Coronary artery (tissue), 2 donors: ENCODE results near the gene FRAS1.
"Not testable (repeated sequence)": the region's sequence is repeated elsewhere in the genome, so short reads cannot be mapped to it uniquely, and the experiment has no call there.

ENCODE experiments used
- DNase-seq: peaks from one replicate; pipeline ENCODE4 v3.0.0-alpha.2; 2017; ENCODE audit warnings: low spot score
- H3K27ac ChIP-seq, 2 donors: fragments of 200-600 bp; sonication (generic); one replicate each; pipeline ENCODE4 v1.5.1; 2016 to 2019
- H3K4me3 ChIP-seq: fragments of 200-600 bp; sonication (generic); 2 replicates; pipeline ENCODE4 v1.5.1; 2016; ENCODE audit warnings: mild to moderate bottlenecking, moderate library complexity
- TF ChIP-seq, protein P1 (sequence below): fragments of 200-600 bp; sonication (generic); IDR thresholded peaks from one replicate; pipeline ENCODE4 v1.5.1; 2019; ENCODE audit warnings: antibody characterized with exemption

Gene FRAS1

DNA sequence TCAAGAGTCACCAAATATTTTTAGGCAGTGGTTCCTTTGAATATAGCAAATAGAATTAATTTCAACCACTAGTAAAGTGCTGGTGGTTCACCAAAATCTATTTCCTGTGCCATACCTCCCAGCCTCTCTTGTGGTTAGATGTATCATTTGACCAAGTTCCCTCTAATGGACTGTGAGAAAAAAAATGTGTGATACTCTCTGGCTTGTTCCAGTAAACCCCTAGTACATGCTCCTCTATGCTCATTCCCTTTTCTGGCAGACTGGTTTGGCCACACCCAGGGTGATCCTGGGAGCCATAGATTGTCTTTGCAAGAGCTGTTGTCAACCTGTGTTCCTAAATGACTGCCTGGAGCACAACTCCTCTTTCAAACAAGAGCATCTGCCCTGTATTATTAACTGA lies 109.5 kb downstream of the FRAS1 start:
- no peak overlapping the region for H3K4me3 ChIP-seq
- no peak overlapping the region for H3K27ac ChIP-seq
- DNase-seq = no peak
- TF ChIP-seq, protein P1, sequence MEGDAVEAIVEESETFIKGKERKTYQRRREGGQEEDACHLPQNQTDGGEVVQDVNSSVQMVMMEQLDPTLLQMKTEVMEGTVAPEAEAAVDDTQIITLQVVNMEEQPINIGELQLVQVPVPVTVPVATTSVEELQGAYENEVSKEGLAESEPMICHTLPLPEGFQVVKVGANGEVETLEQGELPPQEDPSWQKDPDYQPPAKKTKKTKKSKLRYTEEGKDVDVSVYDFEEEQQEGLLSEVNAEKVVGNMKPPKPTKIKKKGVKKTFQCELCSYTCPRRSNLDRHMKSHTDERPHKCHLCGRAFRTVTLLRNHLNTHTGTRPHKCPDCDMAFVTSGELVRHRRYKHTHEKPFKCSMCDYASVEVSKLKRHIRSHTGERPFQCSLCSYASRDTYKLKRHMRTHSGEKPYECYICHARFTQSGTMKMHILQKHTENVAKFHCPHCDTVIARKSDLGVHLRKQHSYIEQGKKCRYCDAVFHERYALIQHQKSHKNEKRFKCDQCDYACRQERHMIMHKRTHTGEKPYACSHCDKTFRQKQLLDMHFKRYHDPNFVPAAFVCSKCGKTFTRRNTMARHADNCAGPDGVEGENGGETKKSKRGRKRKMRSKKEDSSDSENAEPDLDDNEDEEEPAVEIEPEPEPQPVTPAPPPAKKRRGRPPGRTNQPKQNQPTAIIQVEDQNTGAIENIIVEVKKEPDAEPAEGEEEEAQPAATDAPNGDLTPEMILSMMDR = no peak

DNA sequence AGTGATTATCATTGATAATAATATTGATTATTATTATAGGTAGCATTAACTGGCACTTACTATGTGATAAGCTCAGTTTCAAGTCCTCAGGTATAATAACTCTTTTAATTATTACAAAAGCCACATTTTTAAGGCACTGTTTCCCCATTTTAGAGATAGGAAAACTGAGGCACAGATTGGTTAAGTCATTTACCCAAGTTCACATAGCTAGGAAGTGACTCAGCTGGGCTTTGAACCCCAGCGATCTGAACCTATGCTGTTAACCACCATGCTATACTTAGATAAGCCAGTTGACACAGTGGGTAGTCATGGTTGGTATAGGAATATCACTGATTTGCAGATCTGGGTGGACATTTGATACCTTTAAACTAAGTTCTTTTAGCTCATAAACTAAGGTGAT lies 110.4 kb downstream of the FRAS1 start:
- TF ChIP-seq, protein P1 = no peak
- Histone ChIP-seq H3K4me3 (no peak overlapping the region), H3K27ac (no peak overlapping the region)
- no peak for DNase-seq

DNA sequence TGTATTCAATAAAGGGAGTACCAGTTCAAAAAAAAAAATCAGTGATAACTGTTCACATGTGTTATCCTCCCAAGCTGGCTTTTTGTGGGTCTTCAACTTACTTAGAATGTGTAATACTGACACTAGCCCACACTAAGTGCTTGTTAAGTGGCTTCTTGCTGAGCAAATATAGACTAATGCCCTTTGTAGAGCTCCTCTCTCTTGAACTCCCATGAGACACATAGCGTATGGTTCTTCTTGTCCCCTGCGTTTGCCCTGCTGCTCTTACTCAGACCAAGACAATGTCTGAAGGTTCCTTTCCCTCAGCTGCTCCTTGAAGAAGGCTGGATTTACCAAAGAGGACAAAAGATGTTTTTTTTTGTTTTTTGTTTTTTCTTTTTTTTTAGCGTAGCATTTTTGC lies 110.9 kb downstream of the FRAS1 start:
- TF ChIP-seq, protein P1 = no peak
- H3K27ac ChIP-seq = no peak overlapping the region
- DNase-seq = no peak
- no peak overlapping the region for H3K4me3 ChIP-seq

- no peak for DNase-seq
- no peak overlapping the region for H3K4me3 ChIP-seq
- H3K27ac ChIP-seq = no peak overlapping the region
- TF ChIP-seq, protein P1 = no peak
These were observed 112.6 kb downstream of the FRAS1 start for GRCh38 chr4:78169728-78170127.

GRCh38 chr4:78171482-78171881 lies 114.4 kb downstream of the FRAS1 start:
- DNase-seq = no peak
- no peak overlapping the region for H3K27ac ChIP-seq
- H3K4me3 ChIP-seq = no peak overlapping the region
- TF ChIP-seq, protein P1 = no peak

DNA sequence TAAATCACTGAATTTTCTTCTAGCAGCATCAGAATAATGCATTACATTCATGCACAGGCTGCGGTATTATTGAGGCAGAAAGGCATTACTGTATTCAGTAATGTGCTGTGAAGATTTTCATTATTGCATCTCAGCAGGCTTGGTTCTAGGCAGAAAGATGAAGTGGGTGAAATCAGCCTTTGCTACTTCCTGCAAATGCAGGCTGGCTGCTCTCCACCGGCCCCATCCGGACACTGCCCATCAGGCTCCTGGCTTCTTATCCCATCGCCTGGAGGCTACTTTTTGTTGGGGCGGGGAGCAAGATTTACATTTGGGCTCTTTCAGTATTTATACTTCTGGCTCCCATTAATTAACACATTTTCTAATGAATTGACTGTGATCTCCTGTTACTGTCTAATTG lies 117.8 kb downstream of the FRAS1 start:
- no peak for DNase-seq
- TF ChIP-seq, protein P1 = no peak
- no peak overlapping the region for H3K27ac ChIP-seq
- H3K4me3 ChIP-seq = no peak overlapping the region

GRCh38 chr4:78179196-78179595 lies 122.1 kb downstream of the FRAS1 start:
- Histone ChIP-seq H3K27ac (no peak overlapping the region), H3K4me3 (no peak overlapping the region)
- TF ChIP-seq, protein P1 = no peak
- DNase-seq = no peak

DNA sequence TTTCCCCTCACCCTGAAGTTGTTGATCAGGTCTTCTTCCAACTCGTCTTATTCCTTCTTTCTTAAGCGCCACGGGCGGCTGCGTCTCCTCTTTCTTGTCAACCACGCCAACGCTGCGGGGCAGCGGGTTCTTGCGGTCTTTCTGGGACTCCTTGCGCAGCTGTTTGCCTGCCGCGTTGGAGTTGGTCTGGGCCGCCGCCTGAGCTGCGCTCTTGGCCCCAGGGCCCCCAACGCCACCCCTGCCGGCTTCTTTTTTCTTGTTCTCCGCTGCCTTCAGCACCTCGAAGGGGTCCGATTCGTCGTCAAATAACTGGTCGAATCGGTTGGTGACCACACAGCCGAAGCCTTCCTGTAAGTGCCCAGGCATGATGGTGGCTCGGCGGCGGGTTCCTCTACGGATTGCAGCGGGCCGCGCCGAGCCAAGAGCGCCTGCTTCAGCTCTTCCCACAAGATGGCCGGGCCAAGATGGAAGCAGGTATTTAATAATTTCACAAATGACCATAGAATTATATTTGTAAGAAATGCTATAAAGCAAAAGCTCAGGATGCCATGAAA lies 124.6 kb downstream of the FRAS1 start:
- not testable (repeated sequence) for DNase-seq, H3K27ac ChIP-seq, H3K4me3 ChIP-seq
